GM18502 (cell line): Measurements from ENCODE around the gene RAB29.
A peak's percentile ranks its signal among the peaks of the same experiment; 100 is the strongest.

Experiments used
- ATAC-seq: cut with Tn5 transposase; IDR thresholded peaks from one replicate; pipeline ENCODE4 v1.9.1; 2021; ENCODE audit warnings: mild to moderate bottlenecking; ENCODE audit not compliant: unreplicated experiment, poor library complexity

The RAB29 gene

GRCh38 chr1:205775015-205775716, at the start of gene RAB29:
Gene RAB29 (minus strand): TSS chr1:205775482. CDS start chr1:205774956, 526 bp downstream.
- peak; percentile 84 for ATAC-seq

- ATAC-seq, result no peak
Measured at GRCh38 chr1:205824180-205824579, 48.9 kb upstream of the RAB29 start.

DNA sequence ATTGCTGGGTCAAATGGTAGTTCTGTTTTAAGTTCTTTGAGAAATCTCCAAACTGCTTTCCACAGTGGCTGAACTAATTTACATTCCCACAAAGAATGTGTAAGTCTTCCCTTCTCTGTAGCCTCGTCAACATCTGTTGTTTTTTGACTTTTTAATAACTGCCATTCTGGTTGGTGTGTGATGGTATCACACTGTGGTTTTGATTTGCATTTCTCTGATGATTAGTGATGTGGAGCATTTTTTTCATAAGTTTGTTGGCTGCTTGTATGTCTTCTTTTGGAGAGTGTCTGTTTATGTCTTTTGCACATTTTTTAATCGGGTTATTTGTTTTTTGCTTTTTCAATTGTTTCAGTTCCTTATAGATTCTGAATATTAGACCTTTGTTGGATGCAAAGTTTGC, 48.0 kb upstream of the RAB29 start:
- ATAC-seq, result peak; percentile 69

GRCh38 chr1:205822397-205822796, 47.1 kb upstream of the RAB29 start:
- no peak for ATAC-seq

GRCh38 chr1:205817988-205818387, 42.7 kb upstream of the RAB29 start:
- no peak for ATAC-seq

- ATAC-seq, result no peak
Measured at GRCh38 chr1:205817364-205817763, 42.1 kb upstream of the RAB29 start.

DNA sequence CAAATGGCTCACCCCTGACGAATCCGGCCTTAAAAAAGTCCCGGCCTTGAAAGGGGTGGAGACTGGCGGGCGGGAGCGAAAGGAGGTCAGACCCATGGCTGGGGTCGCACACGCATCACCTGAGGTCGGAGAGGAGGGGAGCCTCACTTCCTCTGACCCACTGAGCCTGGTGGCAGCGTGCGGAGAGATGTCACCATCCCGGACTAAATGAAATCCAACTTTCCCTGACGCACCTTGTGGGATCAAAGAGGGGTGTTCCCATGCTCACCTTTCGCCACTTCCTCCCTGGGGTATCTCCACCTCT, 38.4 kb upstream of the RAB29 start:
- peak; percentile 16 for ATAC-seq

GRCh38 chr1:205812878-205813754, 37.8 kb upstream of the RAB29 start, which contains the start of gene SLC41A1:
Gene SLC41A1 (minus strand): TSS chr1:205813198. CDS start chr1:205810441, 2,757 bp downstream.
- ATAC-seq, result peak; percentile 88

GRCh38 chr1:205812271-205812877, 37.1 kb upstream of the RAB29 start:
- peak; percentile 17 for ATAC-seq

DNA sequence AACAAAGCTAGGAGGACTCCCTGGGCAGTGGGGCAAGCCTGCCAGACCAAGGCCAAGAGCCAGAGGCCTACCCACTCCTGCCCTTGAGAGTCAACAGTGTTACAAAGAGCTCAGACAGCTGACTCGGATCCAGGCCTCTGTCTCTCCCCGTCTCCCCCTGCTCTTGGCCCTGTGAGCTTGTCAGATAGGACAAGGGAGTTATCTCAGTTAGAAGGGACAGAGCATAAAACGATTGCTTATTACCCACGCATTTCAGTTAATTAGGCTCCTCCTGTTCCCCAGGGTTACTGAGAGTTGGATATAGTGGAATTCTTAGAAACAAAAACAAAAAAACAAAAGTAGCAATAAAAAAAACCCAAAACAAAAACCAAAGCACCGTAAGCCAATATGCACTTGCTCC, 36.4 kb upstream of the RAB29 start:
- no peak for ATAC-seq

DNA sequence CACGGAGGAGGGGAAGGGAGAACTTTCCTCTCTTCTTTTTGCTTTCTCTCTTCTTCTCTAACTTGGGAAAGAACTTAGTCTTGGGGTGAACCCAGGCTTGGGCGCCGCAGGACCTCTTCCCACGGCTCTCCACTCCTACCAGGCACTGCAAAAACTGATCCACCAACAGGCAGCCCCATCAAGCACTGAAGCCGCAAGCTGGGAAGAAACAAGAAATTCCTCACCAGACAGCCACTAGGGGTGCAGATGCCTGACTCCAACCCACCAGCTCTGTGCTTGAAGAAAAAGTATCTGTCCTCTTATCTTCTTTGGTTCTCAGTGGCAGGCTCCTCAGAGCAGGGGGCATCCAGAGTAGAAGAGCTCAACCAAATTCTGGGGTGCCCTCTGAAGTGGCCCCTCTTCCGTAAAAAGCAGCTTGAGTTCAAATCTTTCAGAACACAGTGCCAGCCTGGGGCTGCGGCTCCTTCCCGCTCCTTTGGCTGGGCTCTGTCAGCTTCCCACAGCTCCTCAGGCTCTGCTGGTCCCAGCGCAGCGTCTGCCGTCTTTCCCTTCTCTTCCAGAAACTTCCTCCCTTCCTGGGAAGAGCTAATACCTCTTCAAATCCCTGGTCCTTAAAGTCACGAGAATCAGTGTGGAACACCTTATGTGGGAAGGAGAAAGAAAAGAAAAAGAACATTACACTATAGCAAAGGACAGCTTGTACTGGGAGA, 35.3 kb upstream of the RAB29 start:
- no peak for ATAC-seq

GRCh38 chr1:205809942-205810345, 34.7 kb upstream of the RAB29 start:
- no peak for ATAC-seq

- no peak for ATAC-seq
Measured at GRCh38 chr1:205809469-205809868, 34.2 kb upstream of the RAB29 start.

DNA sequence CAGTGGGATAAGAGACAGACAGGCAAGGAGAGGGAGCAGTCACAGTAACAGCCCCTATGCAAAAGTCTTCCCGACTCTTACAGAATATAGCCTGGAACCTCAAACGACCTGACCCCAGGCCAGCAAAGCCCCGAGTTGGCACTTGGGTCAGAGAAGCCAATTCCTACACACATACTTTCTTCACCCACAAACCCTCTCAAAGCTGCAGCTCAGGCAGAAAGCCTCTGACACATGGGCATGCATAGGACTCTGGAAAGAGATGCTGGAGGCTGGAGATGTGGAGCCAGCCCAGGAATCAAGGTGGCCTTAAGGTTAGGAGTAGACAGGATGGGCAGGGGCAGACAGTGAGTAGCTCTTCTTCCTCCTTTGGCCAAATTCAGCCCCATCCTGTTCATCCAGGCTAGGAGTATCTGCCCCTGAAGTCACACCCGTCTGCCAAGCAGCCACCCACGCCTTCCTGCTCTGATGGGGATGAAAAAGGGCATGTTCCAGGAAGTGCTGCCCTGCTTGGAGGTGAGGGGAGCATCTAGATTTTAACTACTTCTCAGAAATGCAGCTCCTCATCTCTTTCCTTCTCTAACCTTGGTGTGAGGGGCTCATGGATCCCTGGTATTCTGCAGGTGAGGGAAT, 29.9 kb upstream of the RAB29 start:
- ATAC-seq, result no peak

DNA sequence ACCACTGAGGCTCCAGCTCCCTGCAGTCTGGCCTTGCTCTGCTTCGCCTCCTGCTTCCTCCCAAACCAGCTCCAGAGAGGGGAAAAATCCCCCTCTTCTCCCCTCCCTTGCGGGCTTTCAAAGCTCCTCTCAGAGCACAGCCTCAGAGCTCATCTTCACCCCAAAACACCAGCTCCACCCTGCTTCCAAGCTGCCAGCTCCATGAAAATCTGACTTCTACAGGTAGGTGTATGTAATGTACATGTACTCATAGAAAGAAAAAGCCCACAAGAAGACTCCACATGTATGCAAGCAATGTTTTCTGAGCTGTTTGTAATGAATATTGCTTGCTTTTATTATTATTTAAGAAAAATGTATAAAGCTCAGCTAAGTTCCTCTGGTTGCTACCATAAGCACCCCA, 29.3 kb upstream of the RAB29 start:
- no peak for ATAC-seq

DNA sequence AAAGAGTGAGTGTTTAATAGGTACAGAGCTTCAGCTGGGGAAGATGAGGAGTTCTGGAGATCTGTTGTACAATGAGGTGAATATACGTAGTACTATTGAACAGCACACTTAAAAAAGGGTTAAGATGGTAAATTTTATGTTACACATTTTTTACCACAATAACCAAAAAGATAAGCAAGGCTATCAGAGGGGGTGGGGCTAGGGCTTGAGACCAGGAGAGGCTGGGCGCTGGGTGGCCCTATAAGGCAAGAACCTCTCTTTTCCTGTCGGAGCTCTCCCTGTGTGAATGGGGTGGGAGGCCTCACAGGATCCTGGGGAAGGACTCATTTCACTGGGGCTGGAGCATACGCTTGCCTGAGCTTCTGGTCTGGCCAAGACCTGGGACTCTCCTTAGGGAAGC, 28.7 kb upstream of the RAB29 start:
- ATAC-seq, result no peak

DNA sequence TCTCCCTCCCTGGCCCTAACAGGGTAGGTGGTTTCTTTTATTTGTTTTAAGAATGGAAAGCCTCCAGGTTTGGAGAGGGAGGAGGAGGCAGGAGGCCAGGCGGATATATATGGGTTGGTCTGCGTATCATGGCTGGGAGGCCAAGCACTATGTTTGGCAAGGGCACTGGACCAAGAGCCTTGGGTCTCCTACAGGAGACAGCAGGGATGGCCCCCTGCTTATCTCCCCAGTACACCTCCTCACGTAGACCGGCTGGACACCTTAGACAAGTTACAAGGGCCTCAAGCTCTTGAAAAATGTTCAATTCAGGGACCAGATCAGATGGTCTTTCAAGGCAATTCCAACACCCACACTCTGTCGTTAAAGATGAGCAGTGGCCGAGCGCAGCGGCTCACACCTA, 26.8 kb upstream of the RAB29 start:
- ATAC-seq, result no peak

- ATAC-seq, result no peak
Measured at GRCh38 chr1:205800981-205801703, 25.9 kb upstream of the RAB29 start.

GRCh38 chr1:205800427-205800826, 25.1 kb upstream of the RAB29 start:
- no peak for ATAC-seq

GRCh38 chr1:205798577-205798976, 23.3 kb upstream of the RAB29 start:
- ATAC-seq, result no peak
